GM19193 (cell line): ENCODE data around the gene PTX3.

Experiments
- POLR2A ChIP-seq: IDR thresholded peaks from 4 replicates; pipeline ENCODE4 v1.6.1; 2011; ENCODE audit not compliant: insufficient read depth, insufficient read length; ENCODE audit errors: extremely low read depth

Gene PTX3

GRCh38 chr3:157412323-157412855 is 24.3 kb upstream of the PTX3 start:
- TF ChIP-seq POLR2A = no peak

- TF ChIP-seq POLR2A = no peak
Measured at GRCh38 chr3:157414861-157415260, 21.8 kb upstream of the PTX3 start.

GRCh38 chr3:157416347-157417087 is 20.1 kb upstream of the PTX3 start:
- TF ChIP-seq POLR2A = no peak

GRCh38 chr3:157417247-157417646 is 19.4 kb upstream of the PTX3 start:
- TF ChIP-seq POLR2A = no peak

- TF ChIP-seq POLR2A = no peak
Measured at GRCh38 chr3:157418104-157418503, 18.5 kb upstream of the PTX3 start.

- no peak for TF ChIP-seq POLR2A
Measured at GRCh38 chr3:157420606-157421130, 16.0 kb upstream of the PTX3 start.

GRCh38 chr3:157423337-157423736 is 13.3 kb upstream of the PTX3 start:
- TF ChIP-seq POLR2A = no peak

GRCh38 chr3:157427901-157428300 is 8.7 kb upstream of the PTX3 start:
- TF ChIP-seq POLR2A = no peak

GRCh38 chr3:157428853-157429252 is 7.8 kb upstream of the PTX3 start:
- TF ChIP-seq POLR2A = no peak

- TF ChIP-seq POLR2A = no peak
Measured at GRCh38 chr3:157429708-157430107, 6.9 kb upstream of the PTX3 start.

- TF ChIP-seq POLR2A = no peak
Measured at GRCh38 chr3:157438194-157438730, 1.6 kb downstream of the PTX3 start.

- TF ChIP-seq POLR2A = no peak
Measured at GRCh38 chr3:157441102-157441624, 4.5 kb downstream of the PTX3 start.

GRCh38 chr3:157442729-157443128 is 6.1 kb downstream of the PTX3 start:
- no peak for TF ChIP-seq POLR2A

- no peak for TF ChIP-seq POLR2A
Measured at GRCh38 chr3:157443905-157444796, 7.5 kb downstream of the PTX3 start.

- no peak for TF ChIP-seq POLR2A
Measured at GRCh38 chr3:157444797-157445184, 8.1 kb downstream of the PTX3 start.
